ENCODE data around the gene HS3ST6.

HS3ST6 gene

GRCh38 chr16:1914988-1915387 lies 3.2 kb downstream of the HS3ST6 start:
- no peak for TF ChIP-seq CTCF (IDR thresholded peaks at IDR 0.05; ENCODE audit: low read depth, low read length)
- H3K27me3 ChIP-seq (ENCODE audit: insufficient read depth, low read depth, severe bottlenecking), result peaks cover 27% of the 10 kb centered on the region
- no peaks in the 10 kb centered on the region for H3K9me3 ChIP-seq (ENCODE audit: severe bottlenecking)
- H3K4me3 ChIP-seq (ENCODE audit: low read depth, low read length), result no peak overlapping the region
- no peak overlapping the region for H3K27ac ChIP-seq
- no peaks in the 10 kb centered on the region for H3K36me3 ChIP-seq
- no peak for DNase-seq

- Histone ChIP-seq H3K27me3 (ENCODE audit: insufficient read depth, low read depth, severe bottlenecking) (peaks cover 21% of the 10 kb centered on the region), H3K9me3 (ENCODE audit: severe bottlenecking) (no peaks in the 10 kb centered on the region), H3K36me3 (no peaks in the 10 kb centered on the region), H3K27ac (no peak overlapping the region), H3K4me3 (ENCODE audit: low read depth, low read length) (no peak overlapping the region)
- DNase-seq, result no peak
- no peak for TF ChIP-seq CTCF (IDR thresholded peaks at IDR 0.05; ENCODE audit: low read depth, low read length)
Measured at GRCh38 chr16:1914084-1914608, 4.1 kb downstream of the HS3ST6 start.

- Histone ChIP-seq H3K27me3 (ENCODE audit: insufficient read depth, low read depth, severe bottlenecking) (peaks cover 14% of the 10 kb centered on the region), H3K36me3 (no peaks in the 10 kb centered on the region), H3K27ac (no peak overlapping the region), H3K9me3 (ENCODE audit: severe bottlenecking) (no peaks in the 10 kb centered on the region), H3K4me3 (ENCODE audit: low read depth, low read length) (no peak overlapping the region)
- no peak for TF ChIP-seq CTCF (IDR thresholded peaks at IDR 0.05; ENCODE audit: low read depth, low read length)
- no peak for DNase-seq
Measured at GRCh38 chr16:1913327-1914083, 4.7 kb downstream of the HS3ST6 start.

- H3K4me3 ChIP-seq (ENCODE audit: low read depth, low read length), result no peak overlapping the region
- no peak for TF ChIP-seq CTCF (IDR thresholded peaks at IDR 0.05; ENCODE audit: low read depth, low read length)
- H3K9me3 ChIP-seq (ENCODE audit: severe bottlenecking), result no peaks in the 10 kb centered on the region
- no peaks in the 10 kb centered on the region for H3K36me3 ChIP-seq
- no peak for DNase-seq
- no peak overlapping the region for H3K27ac ChIP-seq
- peaks cover 6% of the 10 kb centered on the region for H3K27me3 ChIP-seq (ENCODE audit: insufficient read depth, low read depth, severe bottlenecking)
Measured at GRCh38 chr16:1912215-1912543, 6.0 kb downstream of the HS3ST6 start.

GRCh38 chr16:1911467-1912214 lies 6.6 kb downstream of the HS3ST6 start:
- TF ChIP-seq CTCF (IDR thresholded peaks at IDR 0.05; ENCODE audit: low read depth, low read length), result no peak

More at GRCh38 chr16:1911467-1912214, 6.6 kb downstream of the HS3ST6 start:
- Histone ChIP-seq H3K9me3 (ENCODE audit: severe bottlenecking) (no peaks in the 10 kb centered on the region), H3K27ac (no peak overlapping the region), H3K36me3 (no peaks in the 10 kb centered on the region), H3K4me3 (ENCODE audit: low read depth, low read length) (no peak overlapping the region), H3K27me3 (ENCODE audit: insufficient read depth, low read depth, severe bottlenecking) (peaks cover under 1% of the 10 kb centered on the region)
- DNase-seq, result no peak
